SK-MEL-5 (cell line): ENCODE data around the gene AP4B1. TPM values are rescaled to one million over a fixed set of nuclear protein-coding genes. Genes with fewer than 3 reads are reported as not detected.

Experiments
- DNase-seq: peaks from one replicate; pipeline ENCODE4 v3.0.0-alpha.2; 2016; ENCODE audit warnings: low read depth, low spot score
- in situ Hi-C: cut with HindIII; loops from 2 replicates; pipeline ENCODE4 v1.10.0; 2016; ENCODE audit warnings: low sequenced_read_pairs, high pct_unique_total_duplicates, low pct_unique_long_range_greater_than_20kb
- total RNA-seq: library from RNA; depleted of rRNA; stranded (reverse); fragments of >200 nt; shearing (Covaris generic); gene quantifications from 2 replicates; pipeline ENCODE4 v1.2.3, GENCODE V29; 2014; rRNA removed

AP4B1 gene
- total RNA-seq, 1 experiment from 2014 or later: 4.7 TPM

- no peak for DNase-seq
- in situ Hi-C loops: no loop called here
Observed at GRCh38 chr1:113846391-113847035, 58.1 kb downstream of the AP4B1 start.

Other genes with a start within 250 kb of the AP4B1 start
- gene PHTF1, start 145.3 kb downstream of the AP4B1 start, total RNA-seq: 15.9 and 19.3 TPM in 2 replicates
- gene RSBN1, start 92.3 kb downstream of the AP4B1 start, total RNA-seq: 5.9 and 7.6 TPM in 2 replicates
- gene PTPN22, start 33.1 kb downstream of the AP4B1 start, total RNA-seq: 0.08 TPM in 1 of 2 replicates, not detected in the other
- gene BCL2L15, start 17.2 kb downstream of the AP4B1 start, total RNA-seq: not detected in 2 replicates
- gene DCLRE1B, start 527 bp upstream of the AP4B1 start, total RNA-seq: 5.1 and 6.2 TPM in 2 replicates
- gene HIPK1, start 24.5 kb upstream of the AP4B1 start, total RNA-seq: 11.4 and 12.7 TPM in 2 replicates
- gene OLFML3, start 74.7 kb upstream of the AP4B1 start, total RNA-seq: 0.16 TPM in 1 of 2 replicates, not detected in the other
- gene SYT6, start 249.1 kb upstream of the AP4B1 start, total RNA-seq: 0.13 TPM in 1 of 2 replicates, not detected in the other